GM19372 (cell line): Measurements from ENCODE around the gene SCRN3.
"Not testable (repeated sequence)": the region's sequence is repeated elsewhere in the genome, so short reads cannot be mapped to it uniquely, and the experiment has no call there.

Source experiments
- ATAC-seq: cut with Tn5 transposase; IDR thresholded peaks from one replicate; pipeline ENCODE4 v1.9.1; 2021; ENCODE audit warnings: mild to moderate bottlenecking, low read depth, moderate library complexity; ENCODE audit not compliant: unreplicated experiment

The SCRN3 gene

DNA sequence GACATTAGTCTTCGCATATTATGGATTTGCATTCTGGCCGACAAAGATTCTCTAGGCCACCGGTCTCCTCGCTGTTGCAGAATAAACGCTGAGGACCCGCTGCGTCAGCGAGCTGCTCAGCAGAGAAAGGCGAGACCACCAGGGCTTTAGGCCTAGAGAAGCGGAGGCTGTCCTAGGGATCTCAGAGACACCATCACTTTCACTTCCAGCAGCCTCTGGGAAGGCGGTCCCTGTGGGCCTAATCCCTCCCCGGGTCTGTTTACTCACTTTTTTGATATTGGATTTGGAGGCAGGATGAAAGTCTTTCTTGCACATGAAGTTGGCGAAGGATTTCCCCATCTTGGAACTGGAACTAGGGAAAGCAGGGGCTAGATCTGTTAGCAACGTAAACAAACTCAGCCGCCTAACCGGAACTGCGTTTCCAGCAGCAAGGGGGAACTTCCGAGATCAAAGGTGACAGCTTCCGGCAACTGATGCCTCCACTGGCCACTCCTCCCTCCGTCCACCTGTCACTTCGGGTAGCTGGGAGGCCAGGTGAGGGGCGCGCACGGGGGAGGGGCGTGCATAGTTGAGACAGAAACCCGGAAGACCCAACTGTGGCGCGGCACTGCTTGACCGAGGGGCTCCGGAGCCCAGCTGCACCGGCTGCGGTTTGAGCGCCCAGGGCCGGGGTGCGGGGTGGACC is at the start of gene SCRN3:
TSS of gene SCRN3 (plus strand) at position 447 of the 685 bp plus-strand sequence. CDS start 2,554 bp downstream, outside the sequence.
- ATAC-seq: peak; percentile 97

DNA sequence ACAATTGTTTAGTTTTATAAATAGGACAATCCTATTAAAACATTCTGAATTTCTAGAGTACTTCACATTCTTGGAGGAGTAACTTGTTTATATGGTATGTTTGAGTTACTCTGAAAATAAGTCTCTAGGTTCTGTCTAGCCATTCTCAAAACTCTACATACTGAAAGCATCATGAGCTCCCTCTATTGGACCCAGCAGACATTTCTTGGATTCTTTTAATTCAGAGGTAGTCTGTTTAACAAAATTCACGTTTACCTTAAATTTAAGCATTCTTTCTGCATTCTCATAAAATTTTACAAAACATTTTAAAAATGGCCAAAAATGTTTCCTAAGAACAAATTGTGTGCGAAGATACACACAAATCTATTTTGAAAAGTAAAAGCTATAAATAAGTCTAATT is 45.5 kb upstream of the SCRN3 start:
- ATAC-seq: no peak

DNA sequence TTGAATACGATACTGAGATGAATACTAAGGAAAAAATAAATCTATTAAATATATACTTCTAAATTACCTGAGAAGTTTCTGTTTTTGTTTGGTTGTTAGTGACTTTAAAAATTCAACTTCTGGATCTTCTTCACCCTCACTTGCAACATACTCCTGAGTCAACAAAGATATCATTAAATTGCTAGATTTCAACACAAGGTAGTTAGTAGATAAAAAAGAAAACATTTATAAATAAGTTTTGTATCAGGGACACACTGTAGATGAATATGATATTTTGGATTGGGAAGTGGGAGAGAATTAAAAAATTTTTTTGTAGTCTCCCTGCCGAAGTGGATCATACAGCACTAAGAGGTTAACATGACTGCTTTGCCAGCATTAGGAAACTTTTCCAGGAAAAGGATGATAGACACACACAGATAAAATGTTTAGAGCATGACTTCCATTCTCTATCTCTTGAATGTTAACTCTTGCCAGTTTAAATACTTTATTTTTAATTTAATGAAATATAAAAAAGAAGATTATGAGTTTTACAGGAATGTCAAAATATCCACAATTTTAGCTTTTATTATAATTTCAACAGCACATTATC is 44.8 kb upstream of the SCRN3 start:
- no peak for ATAC-seq

GRCh38 chr2:174353004-174353403 is 42.5 kb upstream of the SCRN3 start:
- ATAC-seq: no peak

GRCh38 chr2:174356347-174356746 is 39.2 kb upstream of the SCRN3 start:
- ATAC-seq: no peak

- not testable (repeated sequence) for ATAC-seq
Measured at GRCh38 chr2:174359663-174360062, 35.9 kb upstream of the SCRN3 start.

- no peak for ATAC-seq
Measured at GRCh38 chr2:174362949-174363348, 32.6 kb upstream of the SCRN3 start.

DNA sequence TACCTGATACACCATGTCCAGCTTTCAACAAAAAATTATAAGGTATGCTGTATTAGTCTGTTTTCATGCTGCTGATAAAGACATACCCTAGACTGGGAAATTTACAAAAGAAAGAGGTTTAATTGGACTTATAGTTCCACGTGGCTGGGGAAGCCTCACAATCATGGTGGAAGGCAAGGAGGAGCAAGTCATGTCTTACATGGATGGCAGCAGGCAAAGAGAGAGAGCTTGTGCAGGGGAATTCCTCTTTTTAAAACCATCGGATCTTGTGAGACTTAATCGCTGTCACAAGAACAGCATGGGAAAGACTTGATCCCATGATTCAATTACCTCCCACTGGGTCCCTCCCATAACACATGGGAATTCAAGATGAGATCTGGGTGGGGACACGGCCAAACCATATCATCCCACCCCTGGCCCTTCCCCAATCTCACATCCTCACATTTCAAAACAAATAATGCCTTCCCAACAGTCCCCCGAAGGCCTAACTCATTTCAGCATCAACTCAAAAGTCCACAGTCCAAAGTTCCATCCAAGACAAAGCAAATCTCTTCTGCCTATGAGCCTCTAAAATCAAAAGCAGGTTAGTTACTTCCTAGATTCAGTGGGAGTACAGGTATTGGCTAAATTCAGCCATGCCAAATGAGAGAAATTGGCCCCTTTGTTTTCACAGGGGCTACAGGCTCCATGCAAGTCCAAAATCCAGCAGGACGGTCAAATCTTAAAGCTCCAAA is 31.9 kb upstream of the SCRN3 start:
- ATAC-seq: not testable (repeated sequence)

GRCh38 chr2:174364628-174365027 is 30.9 kb upstream of the SCRN3 start:
- ATAC-seq: no peak

- ATAC-seq: no peak
Measured at GRCh38 chr2:174365571-174365970, 30.0 kb upstream of the SCRN3 start.

- ATAC-seq: no peak
Measured at GRCh38 chr2:174368691-174369090, 26.8 kb upstream of the SCRN3 start.

DNA sequence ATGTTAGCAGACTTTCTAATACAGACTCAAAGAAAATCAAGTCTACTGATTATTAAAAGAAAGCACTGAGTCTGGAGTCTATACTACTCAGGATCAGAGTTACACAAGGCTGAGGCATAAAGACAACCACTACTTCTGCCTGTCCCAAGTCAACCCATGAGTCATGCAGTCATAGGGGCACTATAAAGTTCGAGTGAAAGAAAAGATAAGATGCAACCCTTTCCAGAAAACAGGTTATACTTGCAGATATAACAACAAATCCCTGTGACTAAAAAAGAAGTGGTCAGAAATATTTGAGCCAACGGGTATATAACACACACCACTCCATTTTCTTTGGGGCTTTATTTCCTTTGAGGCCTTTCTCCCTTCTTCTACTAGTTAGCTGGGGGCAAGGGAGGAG is 18.6 kb upstream of the SCRN3 start:
- no peak for ATAC-seq

- ATAC-seq: no peak
Measured at GRCh38 chr2:174383796-174384195, 11.7 kb upstream of the SCRN3 start.

GRCh38 chr2:174385201-174385600 is 10.3 kb upstream of the SCRN3 start:
- no peak for ATAC-seq

DNA sequence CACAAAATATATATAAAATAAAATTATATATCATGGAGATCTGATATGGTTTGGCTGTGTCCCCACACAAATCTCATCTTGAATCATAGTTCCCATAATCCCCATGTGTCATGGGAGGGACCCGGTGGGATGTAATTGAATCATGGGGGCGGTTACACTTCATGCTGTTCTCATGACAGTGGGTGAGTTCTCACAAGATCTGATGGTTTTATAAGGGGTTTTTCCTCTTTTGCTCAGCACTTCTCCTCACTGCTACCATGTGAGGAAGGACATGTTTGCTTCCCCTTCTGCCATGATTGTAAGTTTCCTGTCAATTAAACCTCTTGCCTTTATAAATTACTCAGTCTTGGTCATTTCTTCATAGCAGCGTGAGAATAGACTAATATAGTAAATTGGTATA is 6.8 kb upstream of the SCRN3 start:
- not testable (repeated sequence) for ATAC-seq

DNA sequence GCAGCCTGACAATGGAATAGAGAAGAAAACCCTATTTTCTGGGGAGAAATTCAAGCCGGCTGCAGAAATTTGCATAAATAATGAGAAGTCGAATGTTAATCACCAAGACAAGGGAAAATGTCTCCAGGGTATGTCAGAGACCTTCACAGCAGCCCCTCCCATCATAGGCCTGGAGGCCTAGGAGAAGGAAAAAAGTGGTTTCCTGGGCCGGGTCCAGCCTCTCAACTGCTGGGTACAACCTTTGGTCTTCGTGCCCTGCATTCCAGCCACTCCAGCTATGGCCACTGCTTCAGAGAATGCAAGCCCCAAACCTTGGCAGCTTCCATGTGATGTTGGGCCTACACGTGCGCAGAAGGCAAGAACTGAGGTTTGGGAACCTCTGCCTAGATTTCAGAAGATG is 6.0 kb upstream of the SCRN3 start:
- ATAC-seq: no peak

DNA sequence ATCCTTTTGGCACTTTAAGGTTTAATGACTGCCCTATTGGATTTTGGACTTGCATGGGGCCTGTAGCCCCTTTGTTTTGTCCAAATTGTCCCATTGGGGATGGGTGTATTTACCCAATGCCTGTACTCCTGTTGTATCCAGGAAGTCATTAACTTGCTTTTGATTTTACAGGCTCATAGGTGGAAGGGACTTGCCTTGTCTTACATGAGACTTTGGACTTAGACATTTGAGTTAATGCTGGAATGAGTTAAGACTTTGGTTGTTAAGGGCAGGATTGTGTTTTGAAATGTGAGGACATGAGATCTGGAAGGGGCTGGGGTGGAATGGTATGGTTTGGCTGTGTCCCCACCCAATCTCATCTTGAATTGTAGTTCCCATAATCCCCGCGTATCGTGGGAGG is 5.2 kb upstream of the SCRN3 start:
- ATAC-seq: not testable (repeated sequence)

- ATAC-seq: no peak
Measured at GRCh38 chr2:174392706-174393105, 2.8 kb upstream of the SCRN3 start.

DNA sequence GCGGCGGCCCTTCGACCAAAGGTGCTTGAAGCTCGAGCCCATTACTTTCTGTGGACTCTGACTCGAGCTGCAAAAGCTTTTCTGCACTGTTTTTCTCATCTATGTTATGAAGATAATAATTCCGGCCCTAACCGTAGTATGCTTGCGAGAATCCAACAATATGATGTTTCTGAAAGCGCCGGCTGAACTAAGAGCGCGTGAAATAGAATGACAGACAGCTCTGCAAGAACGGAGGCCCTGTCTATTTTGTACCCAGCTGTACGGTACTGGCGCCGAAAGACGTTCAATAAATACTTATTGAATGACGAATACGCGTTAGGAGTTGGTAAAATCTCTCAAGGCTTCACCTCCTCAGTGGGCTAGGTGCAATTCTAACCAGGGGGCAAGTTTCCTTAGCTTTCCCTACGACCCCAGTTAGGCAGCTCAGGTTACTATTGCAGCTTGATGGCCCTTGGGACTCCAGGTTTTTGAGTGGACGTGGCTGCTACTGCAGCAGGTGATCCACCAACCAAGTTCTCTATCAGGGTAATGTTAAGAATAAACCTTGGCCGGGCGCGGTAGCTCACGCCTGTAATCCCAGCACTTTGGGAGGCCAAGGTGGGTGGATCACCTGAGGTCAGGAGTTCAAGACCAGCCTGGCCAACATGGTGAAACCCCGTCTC is 570 bp downstream of the SCRN3 start:
- no peak for ATAC-seq

GRCh38 chr2:174397773-174398172 is 2.2 kb downstream of the SCRN3 start:
- ATAC-seq: no peak

GRCh38 chr2:174399171-174399570 is 3.6 kb downstream of the SCRN3 start:
- ATAC-seq: no peak
